Activated CD4-positive, alpha-beta T cell treated with anti-CD3 and anti-CD28 coated beads, Interleukin-2, amount 50 U/mL, for 16 hours (primary cell): ENCODE results near the gene USP19.

Source experiments
- DNase-seq: peaks from one replicate; pipeline ENCODE4 v3.0.0-alpha.2; 2020

The USP19 gene

GRCh38 chr3:49120438-49121131 is at the start of gene USP19:
Gene USP19 (minus strand): TSS chr3:49120823. CDS start chr3:49119145, 1,678 bp downstream.
- peak; percentile 94 for DNase-seq

- no peak for DNase-seq
Observed at GRCh38 chr3:49166752-49167556, 46.3 kb upstream of the USP19 start.

- DNase-seq, result peak; percentile 84
Observed at GRCh38 chr3:49165771-49166751, 45.4 kb upstream of the USP19 start, which contains the start of gene CCDC71. Gene CCDC71 (minus strand): TSS chr3:49166331. CDS start chr3:49164208, 2,123 bp downstream.

GRCh38 chr3:49164983-49165720 is 44.5 kb upstream of the USP19 start:
- no peak for DNase-seq

GRCh38 chr3:49163609-49164008 is 43.0 kb upstream of the USP19 start:
- DNase-seq, result no peak

- DNase-seq, result no peak
Observed at GRCh38 chr3:49162751-49163419, 42.3 kb upstream of the USP19 start.

GRCh38 chr3:49161808-49162530 is 41.3 kb upstream of the USP19 start:
- no peak for DNase-seq

GRCh38 chr3:49161197-49161596 is 40.6 kb upstream of the USP19 start:
- no peak for DNase-seq

- DNase-seq, result no peak
Observed at GRCh38 chr3:49158792-49159191, 38.2 kb upstream of the USP19 start.

- DNase-seq, result peak; percentile 62
Observed at GRCh38 chr3:49158103-49158709, 37.6 kb upstream of the USP19 start.

- DNase-seq, result no peak
Observed at GRCh38 chr3:49157289-49157688, 36.7 kb upstream of the USP19 start.

- no peak for DNase-seq
Observed at GRCh38 chr3:49153349-49153912, 32.8 kb upstream of the USP19 start.

- no peak for DNase-seq
Observed at GRCh38 chr3:49151610-49152009, 31.0 kb upstream of the USP19 start.

GRCh38 chr3:49148159-49148558 is 27.5 kb upstream of the USP19 start:
- no peak for DNase-seq

GRCh38 chr3:49140080-49140479 is 19.5 kb upstream of the USP19 start:
- no peak for DNase-seq

GRCh38 chr3:49135499-49135898 is 14.9 kb upstream of the USP19 start:
- no peak for DNase-seq

GRCh38 chr3:49134471-49135265 is 14.0 kb upstream of the USP19 start:
- no peak for DNase-seq

- no peak for DNase-seq
Observed at GRCh38 chr3:49133226-49133951, 12.8 kb upstream of the USP19 start.
